ENCODE measurements around the gene CASK.

DNA sequence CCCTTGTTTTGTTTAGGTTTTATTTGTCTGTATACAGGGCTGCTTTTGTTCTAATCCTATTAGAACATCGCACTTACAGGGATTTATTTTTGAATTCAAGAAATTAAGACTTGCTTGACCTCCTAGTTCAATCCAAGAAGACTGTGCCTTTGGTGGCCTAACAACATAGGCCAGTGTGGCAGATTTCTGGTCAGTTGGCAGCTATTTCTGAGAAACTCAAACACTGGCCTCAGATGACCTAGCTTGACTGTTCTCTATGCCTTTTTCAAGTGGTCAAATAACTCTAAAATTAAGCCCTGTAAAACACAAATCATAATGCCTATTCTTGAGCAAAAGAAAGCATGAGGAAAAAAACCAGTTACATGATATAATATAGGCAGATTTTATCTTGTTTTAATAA, 323.8 kb downstream of the CASK start:
- no peak for TF ChIP-seq POLR2A (IDR thresholded peaks at IDR 0.05; ENCODE audit: low read depth, low read length)
- TF ChIP-seq POLR2AphosphoS5 (IDR thresholded peaks at IDR 0.05; ENCODE audit: low read depth, low read length): no peak
